PC-9 (cell line): ENCODE measurements around the gene CACNA1G. TPM values are rescaled to one million over a fixed set of nuclear protein-coding genes. Genes with fewer than 3 reads are reported as not detected.
A peak's percentile ranks its signal among the peaks of the same experiment; 100 is the strongest.

Source experiments
- BruUV-seq: library from RNA; stranded (reverse); fragments of 400-500 nt; replicated peaks from 2 replicates; lab custom pipeline; 2021; lab: Mats Ljungman, UMichigan
- CTCF ChIA-PET: fragments of 300-600 bp; sonication (Branson Sonifier 250); formaldehyde crosslinking; loops from one replicate; lab custom pipeline; 2022; ENCODE audit warnings: antibody characterized with exemption; lab: Charles Lee
- POLR2A ChIA-PET: fragments of 300-600 bp; sonication (Branson Sonifier 250); formaldehyde crosslinking; loops from one replicate; lab custom pipeline; 2022; ENCODE audit warnings: antibody characterized with exemption; ENCODE audit not compliant: unreplicated experiment; lab: Charles Lee
- DNase-seq, 2 experiments: peaks; one replicate each; pipeline versions ENCODE4 v3.0.0 to v3.0.0-alpha.2; 2015 to 2022; ENCODE audit warnings: mixed read lengths in 1 of 2
- H2AFZ ChIP-seq: fragments of 200-600 bp; sonication (generic); 2 replicates; pipeline ENCODE4 v1.8.1; 2017; ENCODE audit warnings: antibody characterized with exemption
- H3F3A ChIP-seq: fragments of 200-600 bp; sonication (generic); 2 replicates; pipeline ENCODE4 v1.8.1; 2017; ENCODE audit warnings: antibody characterized with exemption, mild to moderate bottlenecking, low read depth; ENCODE audit not compliant: insufficient read depth
- H3K27ac ChIP-seq: fragments of 200-600 bp; sonication (generic); 2 replicates; pipeline ENCODE4 v1.6.1; 2016; ENCODE audit warnings: mixed run types
- H3K27me3 ChIP-seq: fragments of 200-600 bp; sonication (generic); 2 replicates; pipeline ENCODE4 v1.6.1; 2016; ENCODE audit warnings: low read depth, mixed run types; ENCODE audit not compliant: insufficient read depth
- H3K36me3 ChIP-seq: fragments of 200-600 bp; sonication (generic); 2 replicates; pipeline ENCODE4 v1.6.1; 2016; ENCODE audit warnings: low read depth, mixed run types
- H3K4me1 ChIP-seq: fragments of 200-600 bp; sonication (generic); replicated peaks from 2 replicates; pipeline ENCODE4 v1.6.1; 2016; ENCODE audit warnings: mixed run types; ENCODE audit not compliant: insufficient read depth
- H3K4me2 ChIP-seq: fragments of 200-600 bp; sonication (generic); 2 replicates; pipeline ENCODE4 v1.6.1; 2017; ENCODE audit warnings: mixed run types
- H3K4me3 ChIP-seq: fragments of 200-600 bp; sonication (generic); 2 replicates; pipeline ENCODE4 v1.6.1; 2016; ENCODE audit warnings: mixed run types
- H3K79me2 ChIP-seq: fragments of 200-600 bp; sonication (generic); 2 replicates; pipeline ENCODE4 v1.6.1; 2017; ENCODE audit warnings: low read depth, mixed run types
- H3K9me2 ChIP-seq: fragments of 200-600 bp; sonication (generic); 2 replicates; pipeline ENCODE4 v1.8.1; 2017; ENCODE audit warnings: mild to moderate bottlenecking; ENCODE audit not compliant: insufficient read depth
- H3K9me3 ChIP-seq: fragments of 200-600 bp; sonication (generic); 2 replicates; pipeline ENCODE4 v1.8.1; 2016; ENCODE audit warnings: low read depth; ENCODE audit not compliant: insufficient read depth
- H4K20me1 ChIP-seq: fragments of 200-600 bp; sonication (generic); 2 replicates; pipeline ENCODE4 v1.8.1; 2017; ENCODE audit not compliant: insufficient read depth
- EZH2 ChIP-seq: fragments of 200-600 bp; sonication (generic); IDR thresholded peaks from 2 replicates; pipeline ENCODE4 v1.8.0; 2017; ENCODE audit warnings: antibody characterized with exemption, low read depth
- intact Hi-C: fragments of 100-400 bp; cut with micrococcal nuclease; formaldehyde crosslinking; loops from one replicate; pipeline ENCODE4 v1.10.0; 2022; ENCODE audit not compliant: unreplicated experiment
- total RNA-seq: library from RNA; stranded (reverse); gene quantifications from 2 replicates; pipeline ENCODE4 v1.2.3, GENCODE V29; 2021
- TF ChIP-seq, protein P1 (sequence below): fragments of 200-600 bp; sonication (generic); conservative IDR thresholded peaks from 2 replicates; pipeline ENCODE4 v1.6.1; 2017; ENCODE audit warnings: mixed run types, antibody characterized with exemption, mild to moderate bottlenecking, moderate library complexity

The CACNA1G gene
- total RNA-seq, 1 experiment from 2014 or later, result 0.46 TPM

- H3K36me3 ChIP-seq, result peaks cover 5% of the 10 kb centered on the region
- H3K27ac ChIP-seq, result no peak overlapping the region
- intact Hi-C loops, result loop anchor here (2.0 kb wide), 1 partner anchor 49 kb away; no protein-coding TSS in a partner anchor
- no peak for DNase-seq
- no peaks in the 10 kb centered on the region for H3K9me2 ChIP-seq
- no TSS peak for BruUV-seq
- no peaks in the 10 kb centered on the region for H3K9me3 ChIP-seq
- H3K4me3 ChIP-seq, result no peak overlapping the region
- no peak overlapping the region for H2AFZ ChIP-seq
- H3K4me2 ChIP-seq, result peak overlapping the region; percentile 43
- H3K4me1 ChIP-seq, result peaks cover 70% of the 10 kb centered on the region
- peaks cover 29% of the 10 kb centered on the region for H3K79me2 ChIP-seq
- ChIA-PET CTCF (interaction anchor here (0.6 to 2.3 kb wide), 3 partner anchors 60 to 85 kb away, joined by 6 to 10 read pairs (median 6); no protein-coding TSS in a partner anchor), POLR2A (interaction anchor here (0.7 kb wide), 1 partner anchor 59 kb away, joined by 3 read pairs; no protein-coding TSS in a partner anchor)
- H3K27me3 ChIP-seq, result no peaks in the 10 kb centered on the region
- no peaks in the 10 kb centered on the region for H4K20me1 ChIP-seq
- TF ChIP-seq EZH2, result no peak
- TF ChIP-seq, protein P1, sequence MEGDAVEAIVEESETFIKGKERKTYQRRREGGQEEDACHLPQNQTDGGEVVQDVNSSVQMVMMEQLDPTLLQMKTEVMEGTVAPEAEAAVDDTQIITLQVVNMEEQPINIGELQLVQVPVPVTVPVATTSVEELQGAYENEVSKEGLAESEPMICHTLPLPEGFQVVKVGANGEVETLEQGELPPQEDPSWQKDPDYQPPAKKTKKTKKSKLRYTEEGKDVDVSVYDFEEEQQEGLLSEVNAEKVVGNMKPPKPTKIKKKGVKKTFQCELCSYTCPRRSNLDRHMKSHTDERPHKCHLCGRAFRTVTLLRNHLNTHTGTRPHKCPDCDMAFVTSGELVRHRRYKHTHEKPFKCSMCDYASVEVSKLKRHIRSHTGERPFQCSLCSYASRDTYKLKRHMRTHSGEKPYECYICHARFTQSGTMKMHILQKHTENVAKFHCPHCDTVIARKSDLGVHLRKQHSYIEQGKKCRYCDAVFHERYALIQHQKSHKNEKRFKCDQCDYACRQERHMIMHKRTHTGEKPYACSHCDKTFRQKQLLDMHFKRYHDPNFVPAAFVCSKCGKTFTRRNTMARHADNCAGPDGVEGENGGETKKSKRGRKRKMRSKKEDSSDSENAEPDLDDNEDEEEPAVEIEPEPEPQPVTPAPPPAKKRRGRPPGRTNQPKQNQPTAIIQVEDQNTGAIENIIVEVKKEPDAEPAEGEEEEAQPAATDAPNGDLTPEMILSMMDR, result no peak
- H3F3A ChIP-seq, result peaks cover 60% of the 10 kb centered on the region
Observed at GRCh38 chr17:50631195-50631907, 70.8 kb downstream of the CACNA1G start.

GRCh38 chr17:50631908-50632571 lies 71.5 kb downstream of the CACNA1G start:
- DNase-seq, result peak in 1 of 2 experiments; percentile 85
- intact Hi-C loops, result loop anchor here (2.0 kb wide), 1 partner anchor 49 kb away; no protein-coding TSS in a partner anchor
- Histone ChIP-seq H3K4me1 (peaks cover 77% of the 10 kb centered on the region), H3K27me3 (no peaks in the 10 kb centered on the region), H3K4me2 (peak overlapping the region; percentile 43), H3F3A (peaks cover 65% of the 10 kb centered on the region), H3K36me3 (peaks cover 12% of the 10 kb centered on the region), H3K4me3 (no peak overlapping the region), H3K9me2 (no peaks in the 10 kb centered on the region), H3K79me2 (peaks cover 36% of the 10 kb centered on the region), H4K20me1 (no peaks in the 10 kb centered on the region), H3K9me3 (no peaks in the 10 kb centered on the region), H2AFZ (no peak overlapping the region), H3K27ac (no peak overlapping the region)
- TF ChIP-seq EZH2, result no peak
- TF ChIP-seq, protein P1, result no peak
- POLR2A ChIA-PET, result no interaction called here
- CTCF ChIA-PET, result interaction anchor here (0.9 to 2.3 kb wide), 2 partner anchors 52 to 63 kb away, joined by 3 to 10 read pairs; no protein-coding TSS in a partner anchor
- no TSS peak for BruUV-seq

GRCh38 chr17:50632637-50633036 lies 72.1 kb downstream of the CACNA1G start:
- H3K79me2 ChIP-seq, result peaks cover 42% of the 10 kb centered on the region
- DNase-seq, result no peak
- peaks cover 67% of the 10 kb centered on the region for H3F3A ChIP-seq
- H3K27ac ChIP-seq, result no peak overlapping the region
- peak overlapping the region; percentile 43 for H3K4me2 ChIP-seq
- CTCF ChIA-PET, result interaction anchor here (0.9 kb wide), 1 partner anchor 52 kb away, joined by 3 read pairs; no protein-coding TSS in a partner anchor
- no peak overlapping the region for H3K4me3 ChIP-seq
- no peak for TF ChIP-seq EZH2
- TF ChIP-seq, protein P1, result no peak
- intact Hi-C loops, result no loop called here
- POLR2A ChIA-PET, result interaction anchor here (0.6 kb wide), 1 partner anchor 235 kb away, joined by 4 read pairs; no protein-coding TSS in a partner anchor
- H2AFZ ChIP-seq, result no peak overlapping the region
- H4K20me1 ChIP-seq, result no peaks in the 10 kb centered on the region
- H3K27me3 ChIP-seq, result no peaks in the 10 kb centered on the region
- no peaks in the 10 kb centered on the region for H3K9me3 ChIP-seq
- BruUV-seq, result no TSS peak
- H3K4me1 ChIP-seq, result peaks cover 81% of the 10 kb centered on the region
- peaks cover 18% of the 10 kb centered on the region for H3K36me3 ChIP-seq
- no peaks in the 10 kb centered on the region for H3K9me2 ChIP-seq
